Left ventricle myocardium inferior (tissue), 1 donor: ENCODE results near the gene ZMIZ1. TPM values are rescaled to one million over a fixed set of nuclear protein-coding genes. Genes with fewer than 3 reads are reported as not detected.

ENCODE experiments used
- DNase-seq: peaks from one replicate; pipeline ENCODE4 v3.0.0-alpha.2; 2020
- H3K27ac ChIP-seq: fragments of 200-600 bp; replicated peaks from 2 replicates; pipeline ENCODE4 v1.8.0; 2021
- H3K27me3 ChIP-seq: fragments of 200-600 bp; 2 replicates; pipeline ENCODE4 v1.8.0; 2021; ENCODE audit warnings: low read depth
- H3K36me3 ChIP-seq: fragments of 200-600 bp; 2 replicates; pipeline ENCODE4 v1.8.0; 2021
- H3K4me1 ChIP-seq: fragments of 200-600 bp; 2 replicates; pipeline ENCODE4 v1.8.0; 2021
- H3K4me3 ChIP-seq: fragments of 200-600 bp; 2 replicates; pipeline ENCODE4 v1.8.0; 2021; ENCODE audit warnings: mild to moderate bottlenecking, moderate library complexity
- H3K9me3 ChIP-seq: fragments of 200-600 bp; replicated peaks from 2 replicates; pipeline ENCODE4 v1.8.0; 2021
- intact Hi-C: fragments of 100-400 bp; cut with micrococcal nuclease; formaldehyde crosslinking; loops from one replicate; pipeline ENCODE4 v1.11.0; 2022
- total RNA-seq: library from RNA; stranded (reverse); fragmentation: NEBNext Ultra II Directional; extraction: Animal tissue kit (Norgen Biotek cat#: 25700); gene quantifications from one replicate; pipeline ENCODE4 v1.2.1, GENCODE V29; 2021
- TF ChIP-seq, protein P1 (sequence below): fragments of 200-600 bp; IDR thresholded peaks from 2 replicates; pipeline ENCODE4 v1.8.0; 2021; ENCODE audit warnings: antibody characterized with exemption, mild to moderate bottlenecking, borderline replicate concordance
- donor health status: DM: no; HTN: yes; CAD: no; lungs with severe emphysema.

ZMIZ1 gene
- total RNA-seq, 1 donor from 2014 or later, result 55.9 TPM

DNA sequence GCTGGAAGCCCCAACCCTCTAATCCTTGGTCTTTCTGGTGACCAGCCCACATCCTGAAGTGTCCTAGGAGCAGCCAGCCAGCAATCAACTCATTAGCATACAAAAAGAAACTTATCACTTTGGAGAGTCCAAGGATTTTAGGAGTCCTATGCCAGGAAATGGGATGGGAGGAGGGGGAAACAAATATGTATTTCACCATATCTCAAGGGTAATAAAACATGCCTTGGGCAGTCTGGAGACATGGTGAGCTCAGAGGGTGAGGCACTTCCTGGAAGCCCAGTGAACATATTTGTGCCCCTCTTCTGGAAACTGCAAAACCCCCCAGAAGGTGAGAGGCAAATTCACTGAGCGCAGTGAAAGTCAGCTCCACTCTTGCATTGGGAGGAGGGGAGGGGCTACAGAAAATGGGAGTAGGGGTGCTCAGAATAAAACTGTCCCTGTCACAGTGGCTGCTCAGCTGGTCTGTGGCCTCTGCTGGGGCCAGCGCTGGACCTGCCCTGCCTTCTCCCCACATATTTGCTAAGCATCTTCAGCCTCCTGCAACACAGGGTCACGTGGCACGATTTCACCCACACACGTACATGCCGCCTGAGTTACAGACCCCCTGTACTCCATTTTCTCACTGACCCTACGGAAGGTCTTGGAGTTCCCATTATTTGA, 17.7 kb upstream of the ZMIZ1 start:
- intact Hi-C loops, result no loop called here
- TF ChIP-seq, protein P1, sequence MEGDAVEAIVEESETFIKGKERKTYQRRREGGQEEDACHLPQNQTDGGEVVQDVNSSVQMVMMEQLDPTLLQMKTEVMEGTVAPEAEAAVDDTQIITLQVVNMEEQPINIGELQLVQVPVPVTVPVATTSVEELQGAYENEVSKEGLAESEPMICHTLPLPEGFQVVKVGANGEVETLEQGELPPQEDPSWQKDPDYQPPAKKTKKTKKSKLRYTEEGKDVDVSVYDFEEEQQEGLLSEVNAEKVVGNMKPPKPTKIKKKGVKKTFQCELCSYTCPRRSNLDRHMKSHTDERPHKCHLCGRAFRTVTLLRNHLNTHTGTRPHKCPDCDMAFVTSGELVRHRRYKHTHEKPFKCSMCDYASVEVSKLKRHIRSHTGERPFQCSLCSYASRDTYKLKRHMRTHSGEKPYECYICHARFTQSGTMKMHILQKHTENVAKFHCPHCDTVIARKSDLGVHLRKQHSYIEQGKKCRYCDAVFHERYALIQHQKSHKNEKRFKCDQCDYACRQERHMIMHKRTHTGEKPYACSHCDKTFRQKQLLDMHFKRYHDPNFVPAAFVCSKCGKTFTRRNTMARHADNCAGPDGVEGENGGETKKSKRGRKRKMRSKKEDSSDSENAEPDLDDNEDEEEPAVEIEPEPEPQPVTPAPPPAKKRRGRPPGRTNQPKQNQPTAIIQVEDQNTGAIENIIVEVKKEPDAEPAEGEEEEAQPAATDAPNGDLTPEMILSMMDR, result no peak
- peak; percentile 4 for DNase-seq
- no peaks in the 10 kb centered on the region for H3K27me3 ChIP-seq
- H3K9me3 ChIP-seq, result no peaks in the 10 kb centered on the region
- no peak overlapping the region for H3K27ac ChIP-seq
- no peaks in the 10 kb centered on the region for H3K36me3 ChIP-seq
- no peak overlapping the region for H3K4me3 ChIP-seq
- peaks cover 17% of the 10 kb centered on the region for H3K4me1 ChIP-seq

DNA sequence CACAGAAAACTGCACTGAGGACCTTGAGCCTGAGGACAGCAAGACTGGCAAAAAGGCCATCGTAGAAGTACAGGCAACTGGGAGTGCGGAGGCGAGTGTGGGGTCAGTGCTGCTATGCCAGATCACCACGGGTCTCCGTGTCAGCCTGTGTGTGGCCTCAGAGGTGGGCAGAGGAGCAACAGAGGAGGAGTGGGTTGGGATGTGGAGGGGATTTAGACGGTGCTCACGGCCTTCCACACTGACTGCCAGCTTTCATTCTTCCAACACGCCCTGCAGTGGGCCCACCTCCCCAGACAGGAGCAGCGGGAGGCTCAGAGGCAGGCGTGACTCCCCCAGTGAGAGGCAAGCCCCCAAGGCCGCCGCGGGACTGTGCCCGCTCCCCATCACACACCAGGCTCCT, 17.0 kb upstream of the ZMIZ1 start:
- H3K27ac ChIP-seq, result no peak overlapping the region
- H3K4me3 ChIP-seq, result no peak overlapping the region
- H3K4me1 ChIP-seq, result peaks cover 17% of the 10 kb centered on the region
- TF ChIP-seq, protein P1, result no peak
- DNase-seq, result peak; percentile 2
- intact Hi-C loops, result no loop called here
- no peaks in the 10 kb centered on the region for H3K9me3 ChIP-seq
- H3K27me3 ChIP-seq, result no peaks in the 10 kb centered on the region
- H3K36me3 ChIP-seq, result no peaks in the 10 kb centered on the region

DNA sequence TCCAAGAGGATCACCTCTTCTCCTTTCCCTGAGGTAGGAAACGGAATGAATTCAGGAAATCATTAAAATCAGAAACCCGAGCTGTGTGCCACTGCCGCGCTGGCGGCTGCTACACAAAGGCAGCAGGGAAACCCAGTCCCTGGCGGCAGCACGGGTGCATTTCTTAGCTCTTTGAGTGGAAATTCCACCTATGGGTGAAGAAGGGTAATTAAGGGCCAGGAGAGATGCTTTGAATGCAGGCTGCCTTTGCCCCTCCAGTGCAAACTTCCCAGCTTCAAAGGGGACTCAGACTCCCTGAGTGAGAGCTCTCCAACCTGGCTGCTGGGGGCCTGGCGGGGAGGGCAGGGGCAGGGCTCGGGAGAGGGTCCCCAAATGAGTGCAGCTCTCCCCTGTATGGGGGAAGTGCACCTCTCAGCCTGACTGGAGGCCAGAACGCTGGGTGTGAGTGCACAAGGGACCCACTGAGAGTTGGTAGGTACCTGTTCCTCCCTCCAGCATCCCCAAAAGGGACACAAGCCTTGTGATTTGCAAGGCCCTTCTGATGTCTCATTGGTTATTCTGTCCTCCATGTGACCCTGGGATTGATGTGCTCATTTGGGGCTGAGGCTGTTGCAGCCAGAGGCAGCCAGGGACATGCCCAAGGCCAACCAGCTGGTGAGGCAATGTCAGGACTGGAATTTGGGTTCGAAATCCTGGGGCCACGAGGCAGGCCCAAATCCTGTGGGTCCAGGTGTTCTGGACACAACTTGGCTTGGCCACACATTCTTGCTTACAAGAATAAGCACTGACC, 16.3 kb upstream of the ZMIZ1 start:
- Histone ChIP-seq H3K36me3 (no peaks in the 10 kb centered on the region), H3K27ac (no peak overlapping the region), H3K9me3 (no peaks in the 10 kb centered on the region), H3K4me3 (no peak overlapping the region), H3K4me1 (peaks cover 17% of the 10 kb centered on the region), H3K27me3 (no peaks in the 10 kb centered on the region)
- peak; percentile 4 for DNase-seq
- TF ChIP-seq, protein P1, result no peak
- intact Hi-C loops, result no loop called here

DNA sequence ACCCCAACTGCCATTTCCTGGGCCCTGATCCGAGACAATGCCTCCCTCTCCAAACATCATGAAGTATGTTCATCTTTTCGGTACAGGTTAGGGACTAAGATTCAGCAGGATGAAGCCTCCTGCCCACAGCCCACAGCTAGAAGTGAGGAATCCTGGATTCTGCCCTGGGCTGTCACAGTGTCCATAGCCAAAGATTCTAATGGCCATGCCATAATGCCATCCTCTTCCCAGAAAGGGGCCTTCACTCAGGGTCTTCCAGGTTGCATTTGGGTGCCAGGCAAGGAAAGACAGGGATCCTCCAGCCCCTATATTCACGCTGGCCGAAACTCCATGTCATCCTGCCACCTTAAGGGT, 15.7 kb upstream of the ZMIZ1 start:
- intact Hi-C loops, result no loop called here
- no peaks in the 10 kb centered on the region for H3K9me3 ChIP-seq
- no peak overlapping the region for H3K27ac ChIP-seq
- no peak for DNase-seq
- no peaks in the 10 kb centered on the region for H3K36me3 ChIP-seq
- peaks cover 12% of the 10 kb centered on the region for H3K4me1 ChIP-seq
- no peak overlapping the region for H3K4me3 ChIP-seq
- no peaks in the 10 kb centered on the region for H3K27me3 ChIP-seq
- TF ChIP-seq, protein P1, result no peak

DNA sequence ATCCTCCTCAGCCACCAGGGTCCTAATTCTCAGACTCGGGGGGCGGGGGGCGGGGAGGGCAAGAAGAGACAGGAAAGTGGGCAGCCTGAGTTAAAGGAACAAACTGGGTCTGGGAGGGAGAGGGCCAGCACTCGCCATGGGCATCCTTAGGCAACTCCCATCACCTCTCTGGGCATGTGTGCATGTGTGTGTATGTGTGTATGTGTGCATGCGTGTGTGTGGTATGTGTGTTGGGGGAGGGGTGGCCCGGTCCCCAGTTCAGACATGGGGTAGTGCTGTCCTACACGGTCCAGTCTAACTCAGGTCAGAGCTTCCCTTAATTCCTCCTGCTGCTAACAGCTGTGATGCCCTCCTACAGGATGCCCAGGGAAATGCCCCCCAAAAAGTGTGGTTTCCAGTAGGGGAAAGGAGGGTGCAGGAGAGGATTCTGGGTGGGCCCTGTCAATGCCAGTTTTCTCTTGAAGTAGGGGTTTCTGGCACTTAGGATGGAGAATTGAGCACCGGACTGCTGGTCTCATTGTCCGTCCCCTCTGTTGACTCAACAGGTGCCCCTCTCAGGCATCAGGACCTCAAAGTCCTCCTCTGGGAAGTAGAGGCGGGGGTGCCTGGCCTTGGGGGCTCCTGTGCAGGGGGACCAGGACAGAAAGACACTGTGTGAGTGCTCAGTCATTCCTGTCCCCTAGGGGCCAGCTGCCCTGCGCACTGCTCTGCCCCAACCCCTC, 15.1 kb upstream of the ZMIZ1 start:
- H3K36me3 ChIP-seq, result no peaks in the 10 kb centered on the region
- no peak overlapping the region for H3K27ac ChIP-seq
- TF ChIP-seq, protein P1, result no peak
- intact Hi-C loops, result no loop called here
- DNase-seq, result peak; percentile 2
- no peak overlapping the region for H3K4me3 ChIP-seq
- peaks cover 6% of the 10 kb centered on the region for H3K4me1 ChIP-seq
- H3K27me3 ChIP-seq, result no peaks in the 10 kb centered on the region
- H3K9me3 ChIP-seq, result no peaks in the 10 kb centered on the region
